GM21529 (cell line): Measurements from ENCODE around the gene BIRC7.
"Not testable (repeated sequence)": the region's sequence is repeated elsewhere in the genome, so short reads cannot be mapped to it uniquely, and the experiment has no call there.

Experiments
- ATAC-seq: cut with Tn5 transposase; IDR thresholded peaks from one replicate; pipeline ENCODE4 v1.9.1; 2021; ENCODE audit not compliant: unreplicated experiment

The BIRC7 gene

GRCh38 chr20:63246490-63247288 is 11.0 kb downstream of the BIRC7 start:
- ATAC-seq = no peak

- no peak for ATAC-seq
Measured at GRCh38 chr20:63247671-63248228, 12.0 kb downstream of the BIRC7 start.

GRCh38 chr20:63248835-63249591 is 13.3 kb downstream of the BIRC7 start:
- no peak for ATAC-seq

GRCh38 chr20:63249891-63250290 is 14.2 kb downstream of the BIRC7 start:
- no peak for ATAC-seq

GRCh38 chr20:63251350-63251749 is 15.6 kb downstream of the BIRC7 start:
- not testable (repeated sequence) for ATAC-seq

GRCh38 chr20:63252284-63252711 is 16.6 kb downstream of the BIRC7 start:
- ATAC-seq = no peak

GRCh38 chr20:63253065-63253437 is 17.3 kb downstream of the BIRC7 start:
- no peak for ATAC-seq

GRCh38 chr20:63253438-63254231 is 17.9 kb downstream of the BIRC7 start:
- no peak for ATAC-seq

- no peak for ATAC-seq
Measured at GRCh38 chr20:63254232-63254605, 18.5 kb downstream of the BIRC7 start, which contains the start of gene NKAIN4. Gene NKAIN4 (minus strand): TSS chr20:63254463. CDS start chr20:63254450, 13 bp downstream.

GRCh38 chr20:63254606-63255384 is 19.1 kb downstream of the BIRC7 start:
- ATAC-seq = no peak

GRCh38 chr20:63255931-63256704 is 20.4 kb downstream of the BIRC7 start:
- no peak for ATAC-seq

GRCh38 chr20:63256954-63257353 is 21.2 kb downstream of the BIRC7 start:
- no peak for ATAC-seq

- no peak for ATAC-seq
Measured at GRCh38 chr20:63257629-63258028, 21.9 kb downstream of the BIRC7 start.

- no peak for ATAC-seq
Measured at GRCh38 chr20:63258781-63259180, 23.1 kb downstream of the BIRC7 start.

GRCh38 chr20:63259734-63260460 is 24.2 kb downstream of the BIRC7 start:
- ATAC-seq = no peak

GRCh38 chr20:63260521-63260920 is 24.8 kb downstream of the BIRC7 start:
- ATAC-seq = no peak

GRCh38 chr20:63261060-63261794 is 25.5 kb downstream of the BIRC7 start:
- ATAC-seq = no peak
